ENCODE data around the gene LPAR6. TPM values are rescaled to one million over a fixed set of nuclear protein-coding genes. Genes with fewer than 3 reads are reported as not detected.
"Not testable (repeated sequence)": the region's sequence is repeated elsewhere in the genome, so short reads cannot be mapped to it uniquely, and the experiment has no call there.

The LPAR6 gene
- total RNA-seq, 1 experiment from 2014 or later = 3.9 TPM

- TF ChIP-seq TCF7 (CRISPR knock-in tag; IDR thresholded peaks at IDR 0.05; ENCODE audit: low read depth) (no peak), HMGA2 (CRISPR knock-in tag; IDR thresholded peaks at IDR 0.05) (no peak)
These were observed 43.6 kb upstream of the LPAR6 start (continued) for GRCh38 chr13:48456546-48456945.

DNA sequence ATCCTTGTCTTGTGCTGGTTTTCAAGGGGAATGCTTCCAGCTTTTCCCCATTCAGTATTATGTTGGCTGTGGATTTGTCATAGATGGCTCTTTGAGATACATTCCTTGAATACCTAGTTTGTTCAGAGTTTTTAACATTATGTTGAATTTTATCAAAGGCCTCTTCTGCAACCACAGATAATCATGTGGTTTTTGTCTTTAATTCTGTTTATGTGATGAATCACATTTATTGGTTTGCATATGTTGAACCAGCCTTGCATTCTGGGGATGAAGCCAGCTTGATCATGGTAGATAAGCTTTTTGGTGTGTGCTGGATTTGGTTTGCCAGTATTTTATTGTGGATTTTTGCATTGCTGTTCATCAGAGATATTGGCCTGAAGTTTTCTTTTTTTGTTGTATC lies 38.3 kb upstream of the LPAR6 start:
- H3K27ac Mint-ChIP-seq; DNase-seq (ENCODE audit: low spot score); CTCF ChIA-PET; ATAC-seq; H3K4me3 Mint-ChIP-seq; H3K4me1 Mint-ChIP-seq; H3K27me3 Mint-ChIP-seq (ENCODE audit: low read depth); H3K36me3 Mint-ChIP-seq; POLR2A ChIA-PET: not testable (repeated sequence)
- peaks cover 10% of the 10 kb centered on the region for H3K9me3 Mint-ChIP-seq

GRCh38 chr13:48449656-48450055 lies 36.7 kb upstream of the LPAR6 start:
- no peak overlapping the region for H3K4me3 Mint-ChIP-seq
- peaks cover 6% of the 10 kb centered on the region for H3K4me1 Mint-ChIP-seq
- peaks cover 10% of the 10 kb centered on the region for H3K9me3 Mint-ChIP-seq
- no peak overlapping the region for H3K27ac Mint-ChIP-seq
- H3K27me3 Mint-ChIP-seq (ENCODE audit: low read depth) = no peaks in the 10 kb centered on the region
- DNase-seq (ENCODE audit: low spot score) (no peak), ATAC-seq (no peak)
- POLR2A ChIA-PET = no interaction called here
- CTCF ChIA-PET = no interaction called here
- TF ChIP-seq ZNF396 (CRISPR knock-in tag; IDR thresholded peaks at IDR 0.05; ENCODE audit: borderline replicate concordance) (no peak), HMGXB4 (CRISPR knock-in tag; IDR thresholded peaks at IDR 0.05) (no peak), NFE2L1 (CRISPR knock-in tag; IDR thresholded peaks at IDR 0.05) (no peak), NR1H2 (CRISPR knock-in tag; IDR thresholded peaks at IDR 0.05) (no peak), SMAD3 (CRISPR knock-in tag; IDR thresholded peaks at IDR 0.05; ENCODE audit: borderline replicate concordance) (no peak), CREM (CRISPR knock-in tag; IDR thresholded peaks at IDR 0.05) (no peak), NFYB (CRISPR knock-in tag; conservative IDR thresholded peaks at IDR 0.05; ENCODE audit: low read depth) (no peak), FOXJ3 (CRISPR knock-in tag; IDR thresholded peaks at IDR 0.05; ENCODE audit: borderline replicate concordance) (no peak)
- TF ChIP-seq, protein P1, sequence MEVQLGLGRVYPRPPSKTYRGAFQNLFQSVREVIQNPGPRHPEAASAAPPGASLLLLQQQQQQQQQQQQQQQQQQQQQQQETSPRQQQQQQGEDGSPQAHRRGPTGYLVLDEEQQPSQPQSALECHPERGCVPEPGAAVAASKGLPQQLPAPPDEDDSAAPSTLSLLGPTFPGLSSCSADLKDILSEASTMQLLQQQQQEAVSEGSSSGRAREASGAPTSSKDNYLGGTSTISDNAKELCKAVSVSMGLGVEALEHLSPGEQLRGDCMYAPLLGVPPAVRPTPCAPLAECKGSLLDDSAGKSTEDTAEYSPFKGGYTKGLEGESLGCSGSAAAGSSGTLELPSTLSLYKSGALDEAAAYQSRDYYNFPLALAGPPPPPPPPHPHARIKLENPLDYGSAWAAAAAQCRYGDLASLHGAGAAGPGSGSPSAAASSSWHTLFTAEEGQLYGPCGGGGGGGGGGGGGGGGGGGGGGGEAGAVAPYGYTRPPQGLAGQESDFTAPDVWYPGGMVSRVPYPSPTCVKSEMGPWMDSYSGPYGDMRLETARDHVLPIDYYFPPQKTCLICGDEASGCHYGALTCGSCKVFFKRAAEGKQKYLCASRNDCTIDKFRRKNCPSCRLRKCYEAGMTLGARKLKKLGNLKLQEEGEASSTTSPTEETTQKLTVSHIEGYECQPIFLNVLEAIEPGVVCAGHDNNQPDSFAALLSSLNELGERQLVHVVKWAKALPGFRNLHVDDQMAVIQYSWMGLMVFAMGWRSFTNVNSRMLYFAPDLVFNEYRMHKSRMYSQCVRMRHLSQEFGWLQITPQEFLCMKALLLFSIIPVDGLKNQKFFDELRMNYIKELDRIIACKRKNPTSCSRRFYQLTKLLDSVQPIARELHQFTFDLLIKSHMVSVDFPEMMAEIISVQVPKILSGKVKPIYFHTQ (CRISPR knock-in tag; IDR thresholded peaks at IDR 0.05) = no peak
- TF ChIP-seq, protein P2, sequence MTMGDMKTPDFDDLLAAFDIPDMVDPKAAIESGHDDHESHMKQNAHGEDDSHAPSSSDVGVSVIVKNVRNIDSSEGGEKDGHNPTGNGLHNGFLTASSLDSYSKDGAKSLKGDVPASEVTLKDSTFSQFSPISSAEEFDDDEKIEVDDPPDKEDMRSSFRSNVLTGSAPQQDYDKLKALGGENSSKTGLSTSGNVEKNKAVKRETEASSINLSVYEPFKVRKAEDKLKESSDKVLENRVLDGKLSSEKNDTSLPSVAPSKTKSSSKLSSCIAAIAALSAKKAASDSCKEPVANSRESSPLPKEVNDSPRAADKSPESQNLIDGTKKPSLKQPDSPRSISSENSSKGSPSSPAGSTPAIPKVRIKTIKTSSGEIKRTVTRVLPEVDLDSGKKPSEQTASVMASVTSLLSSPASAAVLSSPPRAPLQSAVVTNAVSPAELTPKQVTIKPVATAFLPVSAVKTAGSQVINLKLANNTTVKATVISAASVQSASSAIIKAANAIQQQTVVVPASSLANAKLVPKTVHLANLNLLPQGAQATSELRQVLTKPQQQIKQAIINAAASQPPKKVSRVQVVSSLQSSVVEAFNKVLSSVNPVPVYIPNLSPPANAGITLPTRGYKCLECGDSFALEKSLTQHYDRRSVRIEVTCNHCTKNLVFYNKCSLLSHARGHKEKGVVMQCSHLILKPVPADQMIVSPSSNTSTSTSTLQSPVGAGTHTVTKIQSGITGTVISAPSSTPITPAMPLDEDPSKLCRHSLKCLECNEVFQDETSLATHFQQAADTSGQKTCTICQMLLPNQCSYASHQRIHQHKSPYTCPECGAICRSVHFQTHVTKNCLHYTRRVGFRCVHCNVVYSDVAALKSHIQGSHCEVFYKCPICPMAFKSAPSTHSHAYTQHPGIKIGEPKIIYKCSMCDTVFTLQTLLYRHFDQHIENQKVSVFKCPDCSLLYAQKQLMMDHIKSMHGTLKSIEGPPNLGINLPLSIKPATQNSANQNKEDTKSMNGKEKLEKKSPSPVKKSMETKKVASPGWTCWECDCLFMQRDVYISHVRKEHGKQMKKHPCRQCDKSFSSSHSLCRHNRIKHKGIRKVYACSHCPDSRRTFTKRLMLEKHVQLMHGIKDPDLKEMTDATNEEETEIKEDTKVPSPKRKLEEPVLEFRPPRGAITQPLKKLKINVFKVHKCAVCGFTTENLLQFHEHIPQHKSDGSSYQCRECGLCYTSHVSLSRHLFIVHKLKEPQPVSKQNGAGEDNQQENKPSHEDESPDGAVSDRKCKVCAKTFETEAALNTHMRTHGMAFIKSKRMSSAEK (CRISPR knock-in tag; IDR thresholded peaks at IDR 0.05; ENCODE audit: borderline replicate concordance) = no peak
- peaks cover 7% of the 10 kb centered on the region; the same call in 1 of the 2 replicates for H3K36me3 Mint-ChIP-seq

Data from WTC11 (cell line).